T-cell (primary cell): ENCODE measurements around the gene MDH1. TPM values are rescaled to one million over a fixed set of nuclear protein-coding genes. Genes with fewer than 3 reads are reported as not detected.

Source experiments
- ATAC-seq, 4 experiments: fragments of 200-7000 bp in 3 of 4; fragments of 150-1000 bp in 1 of 4; cut with Tn5 transposase; replicated peaks in 1 of 4; 1 replicate in 3 of 4; 2 replicates in 1 of 4; pipeline ENCODE4 v1.10.0; 2021; ENCODE audit warnings: moderate library complexity in 3 of 4, mild to moderate bottlenecking in 2 of 4, moderate number of reproducible peaks in 1 of 4
- CTCF ChIA-PET, 2 donors: fragments of 300-600 bp; sonication (Branson Sonifier 250); formaldehyde crosslinking; loops; one replicate each; lab custom pipeline; 2022; ENCODE audit warnings: antibody characterized with exemption in 2 of 2; lab: Charles Lee
- POLR2A ChIA-PET, 2 donors: fragments of 300-600 bp; sonication (Branson Sonifier 250); formaldehyde crosslinking; loops; one replicate each; lab custom pipeline; 2022; ENCODE audit warnings: antibody characterized with exemption in 2 of 2; lab: Charles Lee
- DNase-seq, 35 experiments: peaks; one replicate each; pipeline versions ENCODE4 v3.0.0 to v3.0.0-alpha.2; 2013 to 2023
- H3K27ac ChIP-seq: one replicate; pipeline ENCODE4 v1.5.1; 2013; ENCODE audit warnings: low read length
- H3K27me3 ChIP-seq, 2 experiments: replicated peaks in 1 of 2; 1 replicate in 1 of 2; 2 replicates in 1 of 2; pipeline versions ENCODE4 v1.6.1 to v1.7.0; 2013; ENCODE audit warnings: low read length in 1 of 2, mixed read lengths in 1 of 2; ENCODE audit not compliant: control insufficient read depth in 2 of 2, insufficient read depth in 2 of 2; ENCODE audit errors: extremely low read depth in 1 of 2
- H3K36me3 ChIP-seq, 2 donors: 1 replicate in 1 of 2; 2 replicates in 1 of 2; pipeline versions ENCODE4 v1.6.1 to v1.7.0; 2013; ENCODE audit warnings: low read length in 1 of 2; ENCODE audit not compliant: control insufficient read depth in 2 of 2, insufficient read depth in 1 of 2; ENCODE audit errors: extremely low read depth in 1 of 2
- H3K4me1 ChIP-seq, 2 experiments: 1 replicate in 1 of 2; 2 replicates in 1 of 2; pipeline versions ENCODE4 v1.6.1 to v1.7.0; 2013; ENCODE audit warnings: low read length in 2 of 2, mixed read lengths in 1 of 2; ENCODE audit not compliant: insufficient read depth in 2 of 2, control insufficient read depth in 1 of 2; ENCODE audit errors: extremely low read depth in 1 of 2
- H3K4me3 ChIP-seq, 2 donors: 1 replicate in 1 of 2; 2 replicates in 1 of 2; pipeline versions ENCODE4 v1.5.1 to v1.7.0; 2013; ENCODE audit warnings: mild to moderate bottlenecking in 2 of 2, low read length in 1 of 2, moderate library complexity in 1 of 2; ENCODE audit not compliant: control insufficient read depth in 1 of 2; ENCODE audit errors: extremely low read depth in 1 of 2
- H3K9me3 ChIP-seq: 2 replicates; pipeline ENCODE4 v1.7.0; 2013
- H3K27ac Mint-ChIP-seq, 2 donors: one replicate each; pipeline ENCODE4 v1.8.0; 2020 to 2021; ENCODE audit warnings: mild to moderate bottlenecking in 2 of 2, mixed read lengths in 2 of 2
- H3K27me3 Mint-ChIP-seq, 2 donors: one replicate each; pipeline ENCODE4 v1.8.0; 2021 to 2022; ENCODE audit warnings: mixed read lengths in 2 of 2
- H3K36me3 Mint-ChIP-seq: one replicate; pipeline ENCODE4 v1.8.0; 2021; ENCODE audit warnings: mixed read lengths
- H3K4me1 Mint-ChIP-seq, 3 donors: one replicate each; pipeline ENCODE4 v1.8.0; 2020 to 2022; ENCODE audit warnings: mixed read lengths in 3 of 3, mild to moderate bottlenecking in 1 of 3
- H3K4me3 Mint-ChIP-seq, 3 donors: one replicate each; pipeline ENCODE4 v1.8.0; 2020 to 2022; ENCODE audit warnings: mild to moderate bottlenecking in 3 of 3, mixed read lengths in 3 of 3, moderate library complexity in 3 of 3
- H3K9me3 Mint-ChIP-seq, 3 donors: one replicate each; pipeline ENCODE4 v1.8.0; 2020 to 2022; ENCODE audit warnings: mixed read lengths in 3 of 3
- WGBS: methylation state at CpG from one replicate; pipeline ENCODE4 v1.1.5; 2013; ENCODE audit warnings: missing lambda C conversion rate; ENCODE audit not compliant: insufficient coverage; 5-methylcytosine and 5-hydroxymethylcytosine counted together
- total RNA-seq, 35 experiments: library from RNA in 6 of 35; stranded (reverse) in 6 of 35; fragments of 120-200 nt in 1 of 35; gene quantifications; one replicate each; pipeline versions ENCODE4 v1.2.1 to v1.2.4 and lab custom pipeline; 2013 to 2026

Gene MDH1
- total RNA-seq, 5 donors from 2014 or later (not counting 1 experiment from before 2014, with no cell fraction given): 78.9 to 96.3 (median 87.3) TPM

GRCh38 chr2:63582873-63583272 lies 5.9 kb upstream of the MDH1 start:
- ChIA-PET CTCF (interaction anchor here in 1 of 2 donors (0.7 kb wide), 1 partner anchor 32 kb away, joined by 3 read pairs; no protein-coding TSS in a partner anchor), POLR2A (no interaction called here)
- Histone ChIP-seq H3K4me3 (no peak overlapping the region), H3K9me3 (no peaks in the 10 kb centered on the region), H3K4me1 (peaks cover 4 to 5% of the 10 kb centered on the region in 2 experiments), H3K36me3 (no peaks in the 10 kb centered on the region), H3K27ac (no peak overlapping the region), H3K27me3 (no peaks in the 10 kb centered on the region)
- Mint-ChIP-seq H3K36me3 (peaks cover 3% of the 10 kb centered on the region), H3K27ac (no peak overlapping the region), H3K9me3 (no peaks in the 10 kb centered on the region), H3K4me3 (no peak overlapping the region), H3K4me1 (peaks cover 20 to 27% (median 21%) of the 10 kb centered on the region in 3 donors), H3K27me3 (no peaks in the 10 kb centered on the region)
- DNase-seq: no peak
- ATAC-seq: no peak
- no CpG with 5 or more reads among the region's 1 CpG for WGBS

DNA sequence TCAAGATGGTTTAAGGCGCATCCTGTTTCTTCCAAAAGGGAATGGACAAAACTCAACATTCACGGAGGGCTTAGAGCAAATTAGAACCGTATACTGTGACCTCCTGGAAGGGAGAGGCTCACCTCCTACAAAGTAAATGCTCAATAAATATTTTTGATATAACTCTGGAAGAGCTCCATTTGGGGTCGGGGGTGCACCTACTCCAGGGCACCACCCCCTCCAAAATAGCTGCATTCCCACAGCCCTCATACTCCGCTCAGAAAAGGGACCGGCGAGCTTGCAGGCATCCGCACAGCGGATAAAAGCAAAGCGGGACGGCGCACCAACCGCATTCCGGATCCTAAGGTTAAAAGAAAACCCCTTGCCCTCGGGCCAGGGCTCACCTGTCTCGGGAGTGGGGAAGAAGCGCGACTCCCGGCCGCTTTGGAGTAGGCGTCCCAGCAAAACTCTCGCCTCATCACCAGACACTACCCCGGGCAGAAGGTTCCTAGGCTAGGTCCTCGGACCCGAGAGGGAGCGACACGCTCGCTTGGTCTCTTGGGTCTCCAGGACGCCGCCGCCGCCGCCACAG lies 864 bp upstream of the MDH1 start:
- Histone ChIP-seq H3K9me3 (no peaks in the 10 kb centered on the region), H3K4me3 (peak overlapping the region; percentile 93 to 99), H3K4me1 (peaks cover 11 to 13% of the 10 kb centered on the region in 2 experiments), H3K36me3 (peaks cover 0 to 3% of the 10 kb centered on the region in 2 donors), H3K27me3 (no peaks in the 10 kb centered on the region), H3K27ac (peak overlapping the region; percentile 86)
- Mint-ChIP-seq H3K36me3 (no peaks in the 10 kb centered on the region), H3K4me3 (peak overlapping the region; percentile 91 to 98 (median 94)), H3K27ac (peak overlapping the region; percentile 92 to 96), H3K4me1 (peaks cover 39 to 50% (median 48%) of the 10 kb centered on the region in 3 donors), H3K9me3 (no peaks in the 10 kb centered on the region), H3K27me3 (no peaks in the 10 kb centered on the region)
- 0% methylated on average over 24 of the region's 33 CpGs for WGBS
- no peak for ATAC-seq
- CTCF ChIA-PET: interaction anchor here in 1 of 2 donors (0.6 to 1.3 kb wide), 5 partner anchors 253 to 1792 kb away, joined by 3 to 8 read pairs (median 3); partner anchors contain the start of gene UGP2
- POLR2A ChIA-PET: interaction anchor here in 1 of 2 donors (0.5 to 1.5 kb wide), 4 partner anchors 10 to 1542 kb away, joined by 3 to 5 read pairs (median 4); partner anchors contain the start of gene RAB1A
- DNase-seq: peak in 1 of 35 experiments; percentile 3

- no peaks in the 10 kb centered on the region for H3K27me3 ChIP-seq
- 0% methylated on average over 8 of the region's 26 CpGs for WGBS
- peak overlapping the region; percentile 93 to 99 for H3K4me3 ChIP-seq
- Mint-ChIP-seq H3K4me1 (peaks cover 39 to 61% (median 53%) of the 10 kb centered on the region in 3 donors), H3K27ac (peak overlapping the region; percentile 92 to 96), H3K4me3 (peak overlapping the region; percentile 91 to 98 (median 94)), H3K36me3 (no peaks in the 10 kb centered on the region), H3K9me3 (no peaks in the 10 kb centered on the region), H3K27me3 (no peaks in the 10 kb centered on the region)
- POLR2A ChIA-PET: interaction anchor here (0.5 to 1.5 kb wide), 4 partner anchors 8 to 1540 kb away, joined by 3 to 9 read pairs (median 4); partner anchors contain the start of gene RAB1A (in 1 of the 2)
- H3K4me1 ChIP-seq: peaks cover 11 to 13% of the 10 kb centered on the region in 2 experiments
- H3K9me3 ChIP-seq: no peaks in the 10 kb centered on the region
- peak overlapping the region; percentile 86 for H3K27ac ChIP-seq
- CTCF ChIA-PET: interaction anchor here in 1 of 2 donors (0.9 to 1.3 kb wide), 4 partner anchors 252 to 945 kb away, joined by 3 to 8 read pairs (median 3); partner anchors contain the start of gene UGP2
- H3K36me3 ChIP-seq: peaks cover 0 to 4% of the 10 kb centered on the region in 2 donors
- DNase-seq (peak in 1 of 35 experiments; percentile 21), ATAC-seq (no peak)
Observed at GRCh38 chr2:63589148-63589958, 590 bp downstream of the MDH1 start.

DNA sequence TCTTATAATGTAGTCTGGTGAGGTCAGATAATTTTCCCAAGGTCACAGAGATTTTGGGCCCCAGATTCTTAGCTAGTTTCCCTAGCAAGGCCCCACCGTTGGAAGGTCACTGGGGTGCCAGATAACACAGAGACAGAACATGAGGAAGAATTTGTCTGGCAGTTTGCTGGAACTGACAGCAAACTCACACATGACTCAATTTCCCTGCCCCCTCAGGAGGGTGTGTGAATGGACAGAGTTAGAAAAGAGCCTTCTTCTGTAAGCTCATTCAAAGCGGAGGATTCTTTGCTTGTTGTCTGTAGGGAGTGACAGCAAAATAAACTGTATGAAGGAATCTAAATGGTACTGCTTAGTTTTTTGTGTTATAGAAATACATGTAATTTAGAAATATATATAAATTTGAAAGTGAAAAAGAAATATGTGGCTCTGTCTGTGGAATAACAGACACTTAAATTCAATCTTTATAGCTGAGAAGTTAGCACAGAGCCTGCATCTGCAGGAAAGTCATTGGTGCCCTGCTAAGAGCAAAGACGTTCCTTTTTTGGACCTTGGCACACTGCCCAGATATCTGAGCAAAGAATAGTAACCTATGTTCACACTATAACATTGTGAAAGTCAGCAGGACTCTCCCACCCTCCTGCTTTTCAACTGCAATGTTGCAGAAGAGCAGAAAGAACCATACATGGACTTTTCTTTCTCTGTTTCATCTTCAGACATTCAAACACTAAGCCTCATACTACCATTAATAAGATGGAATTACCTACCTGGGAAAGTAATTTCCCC lies 2.1 kb downstream of the MDH1 start:
- Histone ChIP-seq H3K4me1 (peaks cover 11 to 13% of the 10 kb centered on the region in 2 experiments), H3K27me3 (no peaks in the 10 kb centered on the region), H3K9me3 (no peaks in the 10 kb centered on the region), H3K4me3 (no peak overlapping the region), H3K36me3 (peaks cover 0 to 17% of the 10 kb centered on the region in 2 donors), H3K27ac (no peak overlapping the region)
- POLR2A ChIA-PET: interaction anchor here (0.5 to 1.2 kb wide), 2 partner anchors 9 to 1637 kb away, joined by 3 to 7 read pairs; partner anchors contain the start of gene ACTR2 (in 1 of the 2)
- 29% methylated on average over 1 of the region's 3 CpGs for WGBS
- no peak overlapping the region for H3K27ac Mint-ChIP-seq
- no peaks in the 10 kb centered on the region for H3K27me3 Mint-ChIP-seq
- no peaks in the 10 kb centered on the region for H3K9me3 Mint-ChIP-seq
- peaks cover 39 to 64% (median 60%) of the 10 kb centered on the region in 3 donors for H3K4me1 Mint-ChIP-seq
- CTCF ChIA-PET: interaction anchor here (0.6 to 1.0 kb wide), 3 partner anchors 109 to 1538 kb away, joined by 3 read pairs; no protein-coding TSS in a partner anchor
- H3K36me3 Mint-ChIP-seq: peaks cover 8% of the 10 kb centered on the region
- H3K4me3 Mint-ChIP-seq: peak overlapping the region; percentile 91 to 98 (median 94)
- ATAC-seq (no peak), DNase-seq (no peak)

GRCh38 chr2:63591566-63592175 lies 2.9 kb downstream of the MDH1 start:
- no peak overlapping the region for H3K27ac ChIP-seq
- Mint-ChIP-seq H3K4me3 (peak overlapping the region in 1 of 3 donors; percentile 10), H3K36me3 (peaks cover 13% of the 10 kb centered on the region), H3K27me3 (no peaks in the 10 kb centered on the region), H3K9me3 (no peaks in the 10 kb centered on the region), H3K27ac (no peak overlapping the region), H3K4me1 (peaks cover 43 to 63% (median 59%) of the 10 kb centered on the region in 3 donors)
- WGBS: no CpG with 5 or more reads among the region's 3 CpGs
- no peaks in the 10 kb centered on the region for H3K9me3 ChIP-seq
- no peak overlapping the region for H3K4me3 ChIP-seq
- DNase-seq (no peak), ATAC-seq (no peak)
- H3K27me3 ChIP-seq: no peaks in the 10 kb centered on the region
- ChIA-PET CTCF (interaction anchor here (0.5 to 1.0 kb wide), 4 partner anchors 18 to 1530 kb away, joined by 3 to 5 read pairs (median 4); no protein-coding TSS in a partner anchor), POLR2A (no interaction called here)
- peaks cover 0 to 24% of the 10 kb centered on the region in 2 donors for H3K36me3 ChIP-seq
- H3K4me1 ChIP-seq: peaks cover 8 to 13% of the 10 kb centered on the region in 2 experiments
